Kidney (tissue), 14 donors: ENCODE results near the gene MPP7. TPM values are rescaled to one million over a fixed set of nuclear protein-coding genes. Genes with fewer than 3 reads are reported as not detected.

Experiments
- DNase-seq, 5 donors: peaks; one replicate each; pipeline ENCODE4 v3.0.0-alpha.2; 2013 to 2020
- FAIRE-seq: peaks from 2 replicates; lab custom pipeline; 2012; peaks lifted over from hg19 to GRCh38; lab: Jason Lieb, UNC
- H3K27ac ChIP-seq, 2 donors: one replicate each; pipeline ENCODE4 v1.7.0; 2013; ENCODE audit warnings: low read depth in 2 of 2, low read length in 2 of 2, inconsistent platforms in 1 of 2
- H3K27me3 ChIP-seq: one replicate; pipeline ENCODE4 v1.7.1; 2013; ENCODE audit warnings: low read length, inconsistent platforms; ENCODE audit not compliant: control insufficient read depth, insufficient read depth
- H3K36me3 ChIP-seq, 3 donors: one replicate each; pipeline versions ENCODE4 v1.7.0 to v1.7.1; 2013; ENCODE audit warnings: low read length in 3 of 3, control low read depth in 1 of 3, inconsistent platforms in 1 of 3; ENCODE audit not compliant: insufficient read depth in 3 of 3, control insufficient read depth in 2 of 3
- H3K4me1 ChIP-seq, 3 donors: one replicate each; pipeline versions ENCODE4 v1.7.0 to v1.7.1; 2013; ENCODE audit warnings: low read length in 3 of 3, inconsistent platforms in 1 of 3, low read depth in 1 of 3; ENCODE audit not compliant: control insufficient read depth in 2 of 3, insufficient read depth in 2 of 3
- H3K4me3 ChIP-seq, 3 donors: one replicate each; pipeline versions ENCODE4 v1.7.0 to v1.8.1; 2013; ENCODE audit warnings: low read length in 3 of 3, control low read depth in 1 of 3, inconsistent platforms in 1 of 3
- H3K9ac ChIP-seq, 3 donors: one replicate each; pipeline versions ENCODE4 v1.7.0 to v1.7.1; 2013; ENCODE audit warnings: low read length in 3 of 3, control low read depth in 1 of 3, inconsistent platforms in 1 of 3
- H3K9me3 ChIP-seq, 3 donors: one replicate each; pipeline versions ENCODE4 v1.7.0 to v1.7.1; 2013; ENCODE audit warnings: low read length in 3 of 3, control low read depth in 1 of 3, inconsistent platforms in 1 of 3; ENCODE audit not compliant: control insufficient read depth in 2 of 3, insufficient read depth in 1 of 3
- CTCF ChIP-seq: IDR thresholded peaks from 3 replicates; pipeline ENCODE4 v1.5.1; 2012; ENCODE audit warnings: mild to moderate bottlenecking, moderate library complexity, borderline replicate concordance; ENCODE audit not compliant: insufficient read depth; ENCODE audit errors: extremely low read depth
- intact Hi-C: fragments of 100-400 bp; cut with DNase I; formaldehyde crosslinking; loops from one replicate; pipeline ENCODE4 v1.11.1; 2022
- polyA plus RNA-seq: library from polyadenylated mRNA; stranded (reverse); fragments of 350-450 nt; fragmentation: Illumina TruSeq; extraction: RNeasy Lipid Tissue Mini Kit (QIAGEN cat#74804); gene quantifications from one replicate; pipeline ENCODE4 v1.2.3, GENCODE V29; 2014; ENCODE audit warnings: low read depth, low replicate concordance; ENCODE audit not compliant: insufficient read depth
- total RNA-seq: library from RNA; stranded (reverse); fragmentation: NEBNext Ultra II Directional; extraction: Animal tissue kit (Norgen Biotek cat#: 25700); gene quantifications from one replicate; pipeline ENCODE4 v1.2.1, GENCODE V29; 2021
- donor health status: control.
- donor health status: control.
- donor health status: control.
- donor health status: control.
- donor health status: control.
- donor health status: DM: yes; HTN: yes; CAD: no.
- donor health status: Normal renal cell carcinoma (clear cell type).

Gene MPP7
- total and polyA plus RNA-seq, 2 donors from 2014 or later = 6.8 to 11.6 TPM

GRCh38 chr10:28314211-28314610 lies 11.3 kb upstream of the MPP7 start:
- Histone ChIP-seq H3K4me3 (no peak overlapping the region), H3K27me3 (no peaks in the 10 kb centered on the region), H3K9ac (no peak overlapping the region), H3K9me3 (no peaks in the 10 kb centered on the region), H3K27ac (no peak overlapping the region), H3K4me1 (no peaks in the 10 kb centered on the region), H3K36me3 (no peaks in the 10 kb centered on the region)
- no peak for TF ChIP-seq CTCF
- intact Hi-C loops = no loop called here
- FAIRE-seq = no peak
- no peak for DNase-seq

GRCh38 chr10:28312572-28312971 lies 9.7 kb upstream of the MPP7 start:
- DNase-seq = no peak
- no peaks in the 10 kb centered on the region for H3K4me1 ChIP-seq
- H3K4me3 ChIP-seq = no peak overlapping the region
- no peaks in the 10 kb centered on the region for H3K36me3 ChIP-seq
- no peak overlapping the region for H3K27ac ChIP-seq
- no peak for TF ChIP-seq CTCF
- no peaks in the 10 kb centered on the region for H3K27me3 ChIP-seq
- H3K9ac ChIP-seq = no peak overlapping the region
- H3K9me3 ChIP-seq = no peaks in the 10 kb centered on the region
- intact Hi-C loops = no loop called here
- FAIRE-seq = no peak

GRCh38 chr10:28311104-28311503 lies 8.2 kb upstream of the MPP7 start:
- H3K36me3 ChIP-seq = no peaks in the 10 kb centered on the region
- H3K9ac ChIP-seq = no peak overlapping the region
- H3K27ac ChIP-seq = no peak overlapping the region
- no peak for FAIRE-seq
- DNase-seq = no peak
- H3K9me3 ChIP-seq = no peaks in the 10 kb centered on the region
- intact Hi-C loops = no loop called here
- H3K27me3 ChIP-seq = no peaks in the 10 kb centered on the region
- H3K4me1 ChIP-seq = no peaks in the 10 kb centered on the region
- TF ChIP-seq CTCF = no peak
- no peak overlapping the region for H3K4me3 ChIP-seq

GRCh38 chr10:28307267-28307666 lies 4.4 kb upstream of the MPP7 start:
- Histone ChIP-seq H3K4me1 (no peaks in the 10 kb centered on the region), H3K27ac (no peak overlapping the region), H3K9me3 (no peaks in the 10 kb centered on the region), H3K27me3 (peaks cover 5% of the 10 kb centered on the region), H3K9ac (no peak overlapping the region), H3K4me3 (no peak overlapping the region), H3K36me3 (no peaks in the 10 kb centered on the region)
- TF ChIP-seq CTCF = no peak
- FAIRE-seq (no peak), DNase-seq (no peak)
- intact Hi-C loops = no loop called here
